Spleen (tissue), 7 donors: ENCODE results near the gene TAF13.

ENCODE experiments used
- POLR2A ChIP-seq, 3 donors: fragments of 450-650 bp; IDR thresholded peaks; one replicate each; pipeline ENCODE4 v1.5.1; 2017; ENCODE audit warnings: antibody characterized with exemption in 3 of 3, mild to moderate bottlenecking in 1 of 3
- POLR2AphosphoS5 ChIP-seq, 3 donors: sonication (generic); formaldehyde crosslinking; IDR thresholded peaks; one replicate each; pipeline ENCODE4 v1.5.1; 2017; ENCODE audit warnings: antibody characterized with exemption in 3 of 3
- TF ChIP-seq, protein P1 (sequence below), 11 experiments: fragments of 200-600 bp in 7 of 11; fragments of 450-650 bp in 4 of 11; sonication (generic) in 4 of 11; IDR thresholded peaks in 8 of 11; conservative IDR thresholded peaks in 3 of 11; 1 replicate in 7 of 11; 2 replicates in 4 of 11; pipeline versions ENCODE4 v1.4.0 to v1.8.0; 2016 to 2021; ENCODE audit warnings: antibody characterized with exemption in 11 of 11, inconsistent platforms in 4 of 11, mild to moderate bottlenecking in 1 of 11
- donor health status: DM: no; HTN: no; CAD: no; lungs with moderate emphysema.
- donor health status: DM: no; HTN: no; CAD: no.
- donor health status: DM: no; HTN: no; CAD: no.

DNA sequence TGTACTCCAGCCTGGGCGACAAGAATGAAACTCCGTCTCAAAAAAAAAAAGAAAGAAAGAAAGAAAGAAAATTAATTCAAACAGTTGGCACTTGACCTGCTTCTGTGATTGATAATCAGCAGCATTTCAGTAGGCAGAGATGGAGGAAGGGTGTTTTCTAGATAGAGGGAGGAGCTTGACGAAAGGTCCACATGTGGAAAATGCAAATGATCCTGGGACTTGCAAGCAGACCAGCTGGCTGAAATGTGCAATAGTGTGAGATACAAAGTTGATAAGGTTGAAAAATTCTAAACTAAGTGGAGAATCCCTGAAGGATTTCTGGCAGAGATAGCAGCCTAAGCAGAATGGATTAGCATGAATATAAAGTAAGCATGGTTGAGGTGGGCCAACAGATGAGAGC lies 42.3 kb upstream of the TAF13 start:
- TF ChIP-seq, protein P1, sequence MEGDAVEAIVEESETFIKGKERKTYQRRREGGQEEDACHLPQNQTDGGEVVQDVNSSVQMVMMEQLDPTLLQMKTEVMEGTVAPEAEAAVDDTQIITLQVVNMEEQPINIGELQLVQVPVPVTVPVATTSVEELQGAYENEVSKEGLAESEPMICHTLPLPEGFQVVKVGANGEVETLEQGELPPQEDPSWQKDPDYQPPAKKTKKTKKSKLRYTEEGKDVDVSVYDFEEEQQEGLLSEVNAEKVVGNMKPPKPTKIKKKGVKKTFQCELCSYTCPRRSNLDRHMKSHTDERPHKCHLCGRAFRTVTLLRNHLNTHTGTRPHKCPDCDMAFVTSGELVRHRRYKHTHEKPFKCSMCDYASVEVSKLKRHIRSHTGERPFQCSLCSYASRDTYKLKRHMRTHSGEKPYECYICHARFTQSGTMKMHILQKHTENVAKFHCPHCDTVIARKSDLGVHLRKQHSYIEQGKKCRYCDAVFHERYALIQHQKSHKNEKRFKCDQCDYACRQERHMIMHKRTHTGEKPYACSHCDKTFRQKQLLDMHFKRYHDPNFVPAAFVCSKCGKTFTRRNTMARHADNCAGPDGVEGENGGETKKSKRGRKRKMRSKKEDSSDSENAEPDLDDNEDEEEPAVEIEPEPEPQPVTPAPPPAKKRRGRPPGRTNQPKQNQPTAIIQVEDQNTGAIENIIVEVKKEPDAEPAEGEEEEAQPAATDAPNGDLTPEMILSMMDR (IDR thresholded peaks at IDR 0.05 in 8 of 11, conservative IDR thresholded peaks at IDR 0.05 in 3 of 11) = no peak
- TF ChIP-seq POLR2A (IDR thresholded peaks at IDR 0.05) (no peak), POLR2AphosphoS5 (IDR thresholded peaks at IDR 0.05) (no peak)
